Activated T-cell treated with anti-CD3 and anti-CD28 coated beads, Interleukin-2, amount 50 U/mL, for 1 hour (primary cell): Measurements from ENCODE around the gene PYCARD.
"Not testable (repeated sequence)": the region's sequence is repeated elsewhere in the genome, so short reads cannot be mapped to it uniquely, and the experiment has no call there.

Experiments used
- DNase-seq: peaks from one replicate; pipeline ENCODE4 v3.0.0-alpha.2; 2020

PYCARD gene

DNA sequence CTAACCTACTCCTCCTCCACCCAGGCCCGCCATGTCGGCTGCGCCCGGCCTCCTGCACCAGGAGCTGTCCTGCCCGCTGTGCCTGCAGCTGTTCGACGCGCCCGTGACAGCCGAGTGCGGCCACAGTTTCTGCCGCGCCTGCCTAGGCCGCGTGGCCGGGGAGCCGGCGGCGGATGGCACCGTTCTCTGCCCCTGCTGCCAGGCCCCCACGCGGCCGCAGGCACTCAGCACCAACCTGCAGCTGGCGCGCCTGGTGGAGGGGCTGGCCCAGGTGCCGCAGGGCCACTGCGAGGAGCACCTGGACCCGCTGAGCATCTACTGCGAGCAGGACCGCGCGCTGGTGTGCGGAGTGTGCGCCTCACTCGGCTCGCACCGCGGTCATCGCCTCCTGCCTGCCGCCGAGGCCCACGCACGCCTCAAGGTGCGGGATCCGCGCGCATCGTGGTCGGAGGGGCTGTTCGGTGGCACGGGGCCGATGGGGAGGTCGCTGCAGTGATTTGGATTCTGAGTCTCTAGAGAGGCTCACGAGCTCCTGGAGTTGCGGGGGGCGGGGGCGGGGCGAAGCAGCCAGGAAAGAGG is 12.2 kb upstream of the PYCARD start:
- DNase-seq, result peak; percentile 36

DNA sequence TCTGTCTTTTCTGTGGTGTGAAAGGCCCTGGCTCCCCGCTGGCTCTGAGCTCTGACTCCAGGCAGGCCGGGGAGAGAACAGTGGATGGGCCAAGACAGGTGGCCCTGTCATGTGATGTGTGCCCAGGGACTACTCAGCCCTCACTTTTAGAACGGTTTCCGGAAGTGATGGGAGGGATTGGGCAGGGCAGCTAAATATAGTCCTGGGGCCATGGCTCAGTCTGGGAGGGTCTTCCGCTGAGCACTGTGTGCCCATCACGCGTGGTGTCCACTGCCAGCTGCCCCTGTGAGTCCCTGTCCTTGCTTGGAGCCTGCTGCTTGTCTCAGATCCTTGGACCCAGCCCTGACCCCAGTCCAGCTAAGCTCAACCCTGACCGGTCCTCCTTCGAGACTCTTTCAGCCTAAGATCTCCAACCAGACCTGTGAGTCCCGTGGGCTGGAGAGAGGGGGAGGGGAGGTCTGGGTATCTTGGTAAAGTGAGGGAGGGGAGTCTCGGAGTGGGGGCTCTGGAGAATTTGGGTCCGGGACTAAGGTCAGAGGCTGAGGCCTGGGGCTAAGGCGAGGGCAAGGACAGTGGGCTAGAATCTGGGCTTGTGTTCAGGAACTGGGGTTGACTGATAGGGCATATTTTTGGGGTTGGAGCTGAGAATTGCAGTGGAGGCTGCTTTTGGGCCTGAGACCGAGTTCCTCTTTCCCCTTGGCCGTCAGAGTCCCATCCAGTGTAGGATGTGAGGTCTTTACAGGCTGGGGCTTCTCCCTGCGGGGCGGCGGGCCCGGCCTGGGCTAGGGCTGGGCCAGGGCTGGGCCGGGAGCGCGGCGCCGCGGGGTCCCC is 11.5 kb upstream of the PYCARD start, which contains the start of gene TRIM72:
Gene TRIM72, plus strand, starts transcription at position 243 of the 831 bp plus-strand sequence. CDS start 620 bp downstream, outside the sequence.
- no peak for DNase-seq

DNA sequence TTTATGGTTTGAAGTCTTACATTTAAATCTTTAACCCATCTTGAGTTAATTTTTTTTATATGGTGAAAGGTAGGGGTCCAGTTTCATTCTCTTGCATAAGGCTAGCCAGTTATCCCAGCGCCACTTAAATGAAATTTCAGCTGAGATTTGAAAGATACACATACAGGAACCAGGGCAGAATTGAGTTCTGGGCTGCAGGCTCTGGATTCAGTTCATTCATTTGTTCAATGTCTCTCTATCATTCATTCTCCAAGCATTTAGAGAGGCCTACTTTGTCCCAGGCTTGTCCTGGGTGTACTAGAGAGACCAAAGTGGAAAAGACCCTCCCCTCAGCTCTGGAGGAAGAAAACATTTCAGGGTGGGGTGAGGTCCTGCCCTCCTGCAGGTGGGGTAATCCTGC is 10.8 kb upstream of the PYCARD start:
- DNase-seq, result no peak

DNA sequence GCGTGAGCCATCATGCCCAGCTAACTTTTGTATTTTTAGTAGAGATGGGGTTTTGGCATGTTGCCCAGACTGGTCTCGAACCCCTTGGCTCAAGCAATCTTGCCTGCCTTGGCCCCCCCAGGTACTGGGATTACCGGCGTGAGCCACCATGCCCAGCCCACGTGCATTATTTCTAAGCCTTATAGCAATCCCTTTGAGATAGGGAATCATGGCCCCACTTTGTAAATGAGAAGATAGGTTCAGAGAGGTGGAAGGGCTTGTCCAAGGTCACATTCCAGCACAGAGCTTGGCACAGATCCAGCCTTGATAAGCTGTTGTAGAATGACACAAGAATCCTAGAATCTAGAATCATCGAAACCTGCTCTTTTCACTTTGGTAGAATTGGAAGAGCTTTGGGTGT is 4.2 kb upstream of the PYCARD start:
- no peak for DNase-seq

DNA sequence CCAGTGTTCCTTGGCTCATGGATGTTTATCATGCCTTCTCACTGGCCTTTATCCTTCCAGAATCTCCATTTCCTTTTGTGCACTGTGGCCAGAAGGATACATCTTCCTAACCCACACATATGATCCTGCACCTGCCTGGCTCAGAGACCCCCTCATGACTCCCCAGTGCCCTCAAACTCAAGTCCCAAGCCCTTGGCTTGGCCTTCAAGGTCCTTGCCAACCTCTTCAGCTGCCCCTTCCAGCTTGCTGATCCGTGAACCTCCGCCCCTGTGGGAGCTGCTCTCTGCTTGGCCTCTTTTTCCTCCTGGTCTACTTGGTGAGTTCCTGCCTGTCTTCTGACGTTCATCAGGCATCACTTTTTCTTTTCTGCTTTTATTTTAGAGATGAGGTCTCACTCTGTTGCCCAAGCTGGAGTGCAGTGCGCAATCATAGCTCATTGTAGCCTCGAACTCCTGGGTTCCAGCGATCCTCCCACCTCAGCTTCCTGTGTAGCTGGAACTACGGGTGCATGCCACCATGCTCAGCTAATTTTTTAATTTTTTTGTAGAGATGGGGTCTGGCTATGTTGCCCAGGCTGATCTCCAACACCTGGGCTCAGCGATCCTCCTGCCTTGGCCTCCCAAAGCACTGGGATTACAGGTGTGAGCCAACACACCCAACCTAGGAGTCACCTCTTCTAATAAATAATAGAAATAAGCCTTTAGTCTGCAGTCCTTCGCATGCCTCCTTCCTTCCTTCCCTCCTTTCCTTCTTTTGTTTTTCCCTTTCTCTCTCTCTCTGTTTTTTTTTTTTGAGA is 2.5 kb upstream of the PYCARD start:
- no peak for DNase-seq

DNA sequence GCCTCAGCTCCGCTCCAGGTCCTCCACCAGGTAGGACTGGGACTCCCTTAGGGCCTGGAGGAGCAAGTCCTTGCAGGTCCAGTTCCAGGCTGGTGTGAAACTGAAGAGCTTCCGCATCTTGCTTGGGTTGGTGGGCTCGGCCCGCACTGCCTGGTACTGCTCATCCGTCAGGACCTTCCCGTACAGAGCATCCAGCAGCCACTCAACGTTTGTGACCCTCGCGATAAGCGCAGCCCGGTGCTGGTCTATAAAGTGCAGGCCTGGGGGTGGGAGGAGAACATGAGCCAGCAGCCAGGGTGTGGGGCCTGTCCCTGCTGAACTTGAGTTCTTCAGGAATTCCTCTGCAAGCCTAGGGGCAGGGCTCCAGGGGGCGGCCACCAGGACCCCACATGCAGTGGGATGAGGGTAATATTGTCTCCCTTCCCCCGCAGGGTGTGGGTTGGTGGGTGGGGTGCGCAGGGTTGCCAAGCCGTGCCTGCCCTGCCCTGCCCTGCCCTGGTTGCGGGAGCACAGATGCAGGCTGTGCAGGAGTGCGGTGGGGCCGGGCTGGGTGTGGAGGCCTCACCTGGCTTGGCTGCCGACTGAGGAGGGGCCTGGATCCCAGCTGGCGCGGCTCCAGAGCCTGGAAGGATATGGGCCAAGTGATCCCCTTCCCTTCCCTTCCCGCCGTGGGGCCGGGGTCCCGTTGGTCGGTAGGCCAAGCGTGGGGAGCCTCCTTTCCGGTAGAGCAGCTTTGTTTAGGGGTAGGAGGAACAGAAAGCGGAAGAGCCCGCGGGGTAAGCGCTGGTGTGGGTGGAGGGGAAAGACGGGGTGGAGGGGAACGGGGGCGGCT is 762 bp downstream of the PYCARD start:
- peak; percentile 54 for DNase-seq

DNA sequence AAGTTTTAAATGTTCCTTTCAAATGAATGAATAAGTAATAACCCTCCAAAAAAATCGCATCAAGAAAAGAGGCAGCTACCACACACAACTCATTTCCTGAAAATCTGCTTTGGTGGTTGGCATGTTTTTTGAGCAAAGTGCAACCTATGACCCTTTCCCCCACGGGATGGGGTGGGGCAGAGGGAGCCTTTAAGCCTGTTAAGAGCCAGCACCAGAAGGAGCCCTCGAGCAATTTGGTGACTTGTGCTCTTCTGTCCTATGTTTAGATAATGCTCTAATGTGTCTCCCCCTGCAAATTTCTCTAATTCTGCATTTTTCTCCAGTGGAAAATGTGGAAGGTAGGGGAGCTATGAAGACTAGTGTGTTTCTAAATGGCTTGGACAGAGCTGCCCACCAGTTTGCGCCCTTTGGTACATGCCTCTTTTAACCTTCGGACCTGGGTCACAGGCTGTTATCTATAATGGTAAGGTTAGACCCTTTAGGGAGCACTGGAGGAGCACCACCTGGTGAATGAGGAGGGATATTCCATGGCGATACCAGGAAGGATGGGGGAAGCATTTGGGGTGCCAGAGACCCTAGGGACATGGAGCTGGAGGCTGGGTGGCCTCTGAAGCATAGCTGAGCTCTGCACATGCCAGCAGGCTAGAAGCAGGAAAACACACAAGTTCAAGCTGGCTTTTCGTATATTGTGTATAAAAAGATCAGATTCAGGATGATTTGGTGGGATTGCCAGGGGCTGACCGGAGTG is 1.6 kb downstream of the PYCARD start:
- DNase-seq, result peak; percentile 53

DNA sequence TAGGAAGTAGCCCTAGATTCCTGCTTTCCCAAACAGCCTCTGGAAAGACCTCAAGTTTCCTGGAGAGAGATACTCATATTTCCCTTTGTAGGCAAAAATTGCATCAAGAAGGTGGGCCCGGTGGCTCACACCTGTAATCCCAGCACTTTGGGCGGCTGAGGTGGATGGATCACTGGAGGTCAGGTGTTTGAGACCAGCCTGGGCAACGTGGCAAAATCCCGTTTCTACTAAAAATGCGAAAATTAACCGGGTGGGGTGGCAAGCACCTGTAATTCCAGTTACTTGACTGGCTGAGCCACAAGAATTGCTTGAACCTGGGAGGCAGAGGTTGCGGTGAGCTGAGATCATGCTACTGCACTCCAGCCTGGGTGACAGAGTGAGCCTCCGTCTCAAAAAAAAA is 2.4 kb downstream of the PYCARD start:
- DNase-seq, result not testable (repeated sequence)

DNA sequence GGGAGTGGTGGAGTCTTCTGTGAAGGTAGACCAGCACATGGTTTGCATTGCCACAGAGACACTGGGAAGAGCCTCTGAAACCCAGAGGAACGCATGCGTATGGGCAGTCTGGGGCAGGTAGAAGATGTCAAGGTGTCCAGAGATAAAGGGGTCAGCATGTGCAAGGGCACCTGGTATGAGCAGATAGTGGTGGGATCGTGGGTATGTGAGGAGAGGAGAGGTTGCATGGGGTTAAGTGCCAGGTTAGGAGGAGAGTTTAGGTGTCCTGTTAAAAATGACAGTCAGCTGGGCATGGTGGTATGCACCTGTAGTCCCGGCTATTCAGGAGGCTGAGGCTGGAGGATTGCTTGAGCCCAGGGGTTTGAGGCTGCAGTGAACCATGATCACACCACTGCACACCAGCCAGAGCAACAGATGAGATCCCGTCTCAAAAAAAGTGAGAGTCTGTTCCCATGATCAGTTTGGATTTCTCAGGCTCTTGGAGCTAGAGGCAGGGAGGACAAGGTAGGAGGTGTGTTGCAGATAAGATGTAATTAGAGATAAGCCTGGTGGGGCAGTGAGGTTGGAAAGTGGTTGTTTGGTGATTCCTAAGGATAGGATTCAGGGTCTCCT is 3.0 kb downstream of the PYCARD start:
- DNase-seq, result no peak

DNA sequence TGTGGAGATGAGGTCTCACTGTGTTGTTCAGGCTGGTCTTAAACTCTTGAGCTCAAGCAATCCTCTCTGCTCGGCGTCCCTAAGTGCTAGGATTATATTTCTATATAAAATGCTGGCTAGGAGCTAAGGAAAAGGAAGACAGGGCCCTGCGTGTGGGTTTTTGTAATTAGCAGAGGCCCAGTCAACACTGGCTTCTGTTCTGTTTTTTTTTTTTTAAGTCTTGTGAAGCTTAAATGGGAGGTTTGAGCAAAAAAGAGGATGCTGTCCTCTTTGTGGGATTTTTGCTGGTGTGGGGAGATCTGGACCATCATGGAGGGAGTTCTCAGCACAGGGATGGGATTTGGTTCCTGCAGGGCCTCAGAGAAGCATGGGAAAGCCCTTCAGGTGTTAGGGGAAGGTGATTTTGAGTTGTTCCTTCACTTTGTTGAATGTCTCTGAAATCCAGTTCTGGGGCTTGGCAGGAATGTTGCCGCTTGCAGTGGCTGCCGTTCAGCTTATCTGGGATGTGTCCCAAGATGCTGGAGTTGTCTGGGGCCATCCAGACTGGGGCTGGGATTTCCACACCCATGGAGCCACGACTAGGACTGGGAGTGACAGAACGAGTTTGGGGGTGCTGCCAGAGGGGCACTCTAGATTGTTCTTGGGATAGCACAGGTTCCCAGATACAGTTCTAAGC is 4.2 kb downstream of the PYCARD start:
- no peak for DNase-seq

DNA sequence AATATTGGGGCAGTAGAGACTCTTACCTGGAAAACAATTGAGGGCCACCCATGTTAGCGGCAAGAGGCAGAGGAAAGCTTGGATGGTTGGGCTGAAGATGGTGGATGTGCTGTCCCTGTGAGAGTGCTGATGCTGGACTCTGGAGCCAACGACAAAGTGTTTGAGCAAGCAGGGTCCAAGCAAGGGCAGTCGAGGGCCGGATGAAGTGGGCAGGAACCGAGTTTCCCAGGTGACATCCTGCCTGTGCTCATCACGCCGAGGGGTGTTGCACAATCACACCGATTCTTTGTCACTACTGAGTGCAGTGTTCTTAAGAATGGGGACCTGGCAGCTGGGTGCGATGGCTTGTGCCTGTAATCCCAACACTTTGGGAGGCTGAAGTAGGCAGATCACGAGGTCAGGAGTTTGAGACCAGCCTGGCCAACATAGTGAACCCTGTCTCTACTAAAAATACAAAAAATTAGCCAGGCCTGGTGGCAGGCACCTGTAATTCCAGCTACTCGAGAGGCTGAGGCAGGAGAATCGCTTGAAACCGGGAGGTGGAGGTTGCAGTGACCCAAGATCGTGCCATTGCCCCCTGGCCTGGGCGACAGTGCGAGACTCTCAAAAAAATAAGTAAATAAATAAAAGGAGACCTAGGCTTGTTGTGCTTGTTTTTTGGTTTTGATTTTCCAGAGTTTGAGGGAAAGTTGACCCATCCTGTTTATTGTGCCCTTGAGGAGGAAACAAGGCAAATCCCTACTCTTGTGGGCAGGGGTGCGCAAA is 6.1 kb downstream of the PYCARD start:
- DNase-seq, result no peak

DNA sequence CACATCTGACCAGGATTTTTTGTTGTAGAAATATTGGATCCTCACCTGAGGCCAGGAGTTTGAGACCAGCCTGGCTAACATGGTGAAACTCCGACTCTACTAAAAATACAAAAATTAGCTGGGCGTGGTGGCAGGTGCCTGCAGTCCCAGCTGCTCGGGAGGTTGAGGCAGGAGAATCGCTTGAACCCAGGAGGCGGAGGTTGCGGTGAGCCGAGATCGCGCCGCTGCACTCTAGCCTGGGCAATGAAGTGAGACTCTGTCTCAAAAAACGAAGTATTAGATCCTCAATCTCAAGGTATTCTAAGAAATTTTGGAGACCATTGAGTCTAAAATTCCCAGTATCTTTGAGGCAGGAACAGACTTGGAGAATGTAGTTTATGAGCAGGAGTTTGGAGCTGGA is 6.7 kb downstream of the PYCARD start:
- DNase-seq, result not testable (repeated sequence)

DNA sequence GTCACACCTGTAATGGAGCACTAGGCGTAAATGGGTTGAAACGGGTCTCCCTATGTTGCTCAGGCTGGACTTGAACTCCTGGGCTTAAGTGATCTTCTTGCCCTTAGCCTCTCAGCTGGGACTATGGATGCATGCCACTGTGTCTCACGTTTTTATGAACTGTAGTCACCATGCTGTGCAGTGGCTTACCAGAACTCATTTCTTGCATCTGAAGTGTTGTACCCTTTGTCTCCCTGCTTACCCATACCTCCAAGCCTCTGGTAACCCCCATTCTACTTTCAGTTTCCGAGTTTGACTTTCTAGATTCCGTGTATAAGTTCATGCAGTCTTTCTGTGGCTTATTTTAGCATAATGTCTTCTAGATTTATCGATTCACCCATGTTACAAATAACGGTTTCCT is 7.7 kb downstream of the PYCARD start:
- no peak for DNase-seq

DNA sequence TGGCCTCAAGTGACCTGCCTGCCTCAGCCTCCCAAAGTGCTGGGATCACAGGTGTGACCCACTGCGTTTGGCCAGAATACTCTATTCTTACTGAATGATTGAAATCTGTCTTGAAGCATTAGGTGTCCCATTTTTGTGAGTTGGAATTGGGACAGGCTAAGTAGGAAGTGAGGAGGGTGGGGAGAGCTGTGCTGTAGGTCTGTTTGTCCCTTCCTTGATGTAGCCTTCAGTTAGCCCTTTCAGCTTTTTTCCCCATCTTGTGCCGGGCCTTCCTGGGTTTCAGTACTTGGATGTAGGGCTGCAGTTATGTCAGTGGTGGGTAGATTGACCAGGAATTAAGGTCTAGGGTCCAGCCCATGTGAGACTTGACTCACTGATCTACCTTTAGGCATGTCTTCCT is 8.7 kb downstream of the PYCARD start:
- DNase-seq, result no peak

DNA sequence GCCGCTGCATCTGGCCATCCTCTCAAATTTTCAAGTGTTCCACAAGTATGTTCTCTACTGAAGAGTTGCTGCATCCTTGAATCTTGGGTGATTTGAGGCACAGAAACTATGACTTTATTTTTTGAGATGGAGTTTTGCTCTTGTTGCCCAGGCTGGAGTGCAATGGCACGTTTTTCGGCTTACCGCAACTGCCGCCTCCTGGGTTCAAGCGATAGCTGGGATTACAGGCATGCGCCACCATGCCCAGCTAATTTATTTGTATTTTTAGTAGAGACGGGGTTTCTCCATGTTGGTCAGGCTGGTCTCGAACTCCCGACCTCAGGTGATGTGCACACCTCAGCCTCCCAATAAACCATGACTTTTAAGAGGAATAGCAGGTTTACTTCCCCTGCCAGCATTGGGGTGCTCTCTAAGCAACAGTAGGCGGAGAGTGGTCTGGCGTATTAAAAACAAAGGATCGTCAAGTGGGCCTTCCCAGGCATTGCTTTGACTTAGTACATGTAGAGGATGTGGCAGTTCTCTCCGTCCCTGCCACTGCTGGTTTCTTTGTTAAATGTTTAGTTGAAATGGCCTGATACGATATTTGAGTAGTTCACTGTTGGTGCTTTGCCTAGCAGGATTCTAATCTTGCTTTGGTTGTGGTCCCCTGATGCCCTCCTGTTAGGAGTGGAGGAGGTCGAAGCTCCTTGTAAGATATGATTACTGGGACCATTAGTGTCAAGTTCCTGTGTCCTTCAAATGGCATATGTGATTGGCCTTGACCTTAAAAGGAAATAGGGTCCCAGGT is 9.5 kb downstream of the PYCARD start:
- no peak for DNase-seq

DNA sequence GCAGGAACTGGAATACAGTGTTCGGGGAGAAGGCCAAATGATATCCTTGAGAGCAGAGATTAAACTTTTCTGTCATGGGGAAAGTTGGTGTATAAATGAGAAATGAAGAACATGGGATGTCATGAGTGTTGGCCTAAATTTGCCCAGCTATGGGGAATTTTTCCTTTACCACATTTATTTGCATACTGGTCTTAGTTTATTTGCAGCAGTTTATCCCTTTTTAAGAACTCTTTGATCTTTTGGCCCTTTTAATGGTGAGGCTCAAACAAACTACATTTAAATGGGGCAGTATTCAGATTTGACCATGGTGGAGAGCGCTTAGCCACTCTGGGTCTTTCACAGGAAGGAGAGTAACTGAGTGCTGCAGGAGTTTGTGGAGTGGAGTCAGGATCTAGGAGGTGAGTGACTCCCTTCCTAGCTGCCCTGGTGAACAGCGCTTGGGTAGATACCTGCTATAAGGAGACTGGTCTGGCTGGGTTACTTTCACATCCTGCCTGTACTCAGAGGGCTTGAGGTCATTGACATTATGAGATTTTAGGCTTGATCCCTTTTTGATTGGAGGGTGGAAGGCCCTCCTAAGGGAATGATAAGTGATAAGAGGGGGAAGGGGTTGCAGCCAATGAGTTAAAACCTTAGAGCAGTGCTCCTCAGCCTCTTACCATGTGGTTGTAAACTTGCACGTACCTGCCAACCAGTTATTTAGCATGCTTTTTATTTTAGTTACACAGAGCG is 10.7 kb downstream of the PYCARD start:
- no peak for DNase-seq

DNA sequence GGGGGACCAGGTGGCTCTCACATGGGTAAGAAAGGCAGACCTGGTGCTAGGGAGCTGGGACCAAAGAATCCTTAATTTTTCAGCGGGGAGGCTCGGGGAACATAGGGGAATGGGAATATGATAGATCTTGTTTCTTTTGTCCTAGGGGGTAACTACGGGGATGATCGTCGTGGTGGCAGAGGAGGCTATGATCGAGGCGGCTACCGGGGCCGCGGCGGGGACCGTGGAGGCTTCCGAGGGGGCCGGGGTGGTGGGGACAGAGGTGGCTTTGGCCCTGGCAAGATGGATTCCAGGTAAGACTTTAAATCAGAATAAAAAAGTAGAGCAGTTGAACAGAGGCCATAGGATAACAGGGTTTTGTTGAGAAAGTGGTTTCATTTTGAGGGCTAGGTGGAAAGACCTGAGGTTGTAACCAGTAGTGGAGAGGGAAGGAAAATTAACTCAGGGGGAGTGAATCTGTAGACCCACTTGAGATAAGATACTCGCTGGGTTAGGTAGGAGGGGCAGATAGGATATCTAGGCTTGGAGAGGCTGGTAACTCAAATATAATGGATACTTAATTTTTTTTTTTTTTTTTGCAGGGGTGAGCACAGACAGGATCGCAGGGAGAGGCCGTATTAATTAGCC is 11.6 kb downstream of the PYCARD start:
- DNase-seq, result no peak

DNA sequence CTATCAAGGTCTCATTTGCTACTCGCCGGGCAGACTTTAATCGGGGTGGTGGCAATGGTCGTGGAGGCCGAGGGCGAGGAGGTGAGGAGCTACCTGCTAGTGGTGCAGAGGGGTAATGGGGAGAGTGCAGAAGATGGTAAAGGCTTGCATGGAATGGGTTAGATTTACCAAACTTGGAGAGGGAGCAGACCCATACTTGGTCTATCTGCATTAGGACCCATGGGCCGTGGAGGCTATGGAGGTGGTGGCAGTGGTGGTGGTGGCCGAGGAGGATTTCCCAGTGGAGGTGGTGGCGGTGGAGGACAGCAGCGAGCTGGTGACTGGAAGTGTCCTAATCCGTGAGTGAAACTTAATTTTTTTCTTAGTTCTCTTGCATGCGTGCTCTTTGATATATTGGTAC is 12.5 kb downstream of the PYCARD start:
- no peak for DNase-seq
